KMS-11 (cell line): Measurements from ENCODE around the gene ARFGEF3.

Source experiments
- H2AFZ ChIP-seq: fragments of 200-600 bp; sonication (generic); 2 replicates; pipeline ENCODE4 v1.6.1; 2016; ENCODE audit warnings: antibody characterized with exemption, mixed run types, low read depth
- H3K27ac ChIP-seq: fragments of 200-600 bp; sonication (generic); 2 replicates; pipeline ENCODE4 v1.6.1; 2016; ENCODE audit warnings: mild to moderate bottlenecking, mixed run types
- H3K27me3 ChIP-seq: fragments of 200-600 bp; sonication (generic); 2 replicates; pipeline ENCODE4 v1.6.1; 2017; ENCODE audit warnings: mild to moderate bottlenecking, low read depth, mixed run types, moderate library complexity; ENCODE audit not compliant: insufficient read depth
- H3K36me3 ChIP-seq: fragments of 200-600 bp; sonication (generic); 2 replicates; pipeline ENCODE4 v1.6.1; 2017; ENCODE audit warnings: mild to moderate bottlenecking, mixed run types; ENCODE audit not compliant: insufficient read depth
- H3K4me1 ChIP-seq: fragments of 200-600 bp; sonication (generic); 2 replicates; pipeline ENCODE4 v1.6.1; 2016; ENCODE audit warnings: mild to moderate bottlenecking, low read depth, mixed run types; ENCODE audit not compliant: poor library complexity, severe bottlenecking
- H3K4me2 ChIP-seq: fragments of 200-600 bp; sonication (generic); 2 replicates; pipeline ENCODE4 v1.7.0; 2016; ENCODE audit warnings: mild to moderate bottlenecking, mixed run types
- H3K4me3 ChIP-seq: fragments of 200-600 bp; sonication (generic); IDR thresholded peaks from 2 replicates; pipeline ENCODE4 v1.6.1; 2017; ENCODE audit warnings: low read depth, low read length, mixed read lengths; ENCODE audit not compliant: insufficient read depth
- H3K79me2 ChIP-seq: fragments of 200-600 bp; sonication (generic); 2 replicates; pipeline ENCODE4 v1.6.1; 2016; ENCODE audit warnings: low read depth, mixed run types; ENCODE audit not compliant: insufficient read depth
- H3K9ac ChIP-seq: fragments of 200-600 bp; sonication (generic); 2 replicates; pipeline ENCODE4 v1.6.1; 2016; ENCODE audit warnings: mild to moderate bottlenecking, mixed run types
- H4K20me1 ChIP-seq: fragments of 200-600 bp; sonication (generic); 2 replicates; pipeline ENCODE4 v1.6.1; 2016; ENCODE audit warnings: mild to moderate bottlenecking, mixed run types; ENCODE audit not compliant: insufficient read depth
- TF ChIP-seq, protein P1 (sequence below): fragments of 200-600 bp; sonication (generic); conservative IDR thresholded peaks from 2 replicates; pipeline ENCODE4 v1.6.1; 2017; ENCODE audit warnings: low read depth, mild to moderate bottlenecking, antibody characterized with exemption, low read length, moderate library complexity, mixed read lengths

The ARFGEF3 gene

DNA sequence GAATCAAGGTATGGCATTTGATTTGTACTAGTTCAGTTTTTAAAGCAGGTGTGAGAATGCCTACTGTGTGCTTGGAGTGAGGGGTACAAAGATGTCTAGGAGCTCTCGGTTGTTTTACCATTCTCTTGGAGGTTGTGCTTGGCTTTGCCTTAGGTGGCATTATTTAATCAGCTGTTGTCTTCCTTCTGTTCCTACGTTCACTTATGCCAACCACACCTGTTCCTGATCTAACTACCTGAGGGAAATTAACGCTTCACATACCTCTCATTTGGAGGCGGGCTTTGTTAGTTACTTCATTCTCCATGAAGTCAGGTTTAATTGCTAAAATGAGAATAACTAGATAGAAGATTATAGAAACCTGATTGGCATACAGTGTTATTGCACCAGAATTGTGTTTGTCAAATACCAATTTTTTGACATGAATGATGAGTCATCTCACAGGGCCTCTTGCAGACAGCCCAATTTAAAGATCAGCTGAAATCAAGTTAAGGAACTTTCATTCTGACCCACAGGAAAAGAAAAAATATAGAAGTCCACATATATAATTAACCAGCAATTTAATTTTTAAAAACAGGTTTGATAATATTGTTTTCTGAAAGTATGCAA lies 81.4 kb downstream of the ARFGEF3 start:
- no peaks in the 10 kb centered on the region for H4K20me1 ChIP-seq
- H3K27ac ChIP-seq, result no peak overlapping the region
- H3K9ac ChIP-seq, result no peak overlapping the region
- H2AFZ ChIP-seq, result no peak overlapping the region
- no peaks in the 10 kb centered on the region for H3K4me1 ChIP-seq
- TF ChIP-seq, protein P1, sequence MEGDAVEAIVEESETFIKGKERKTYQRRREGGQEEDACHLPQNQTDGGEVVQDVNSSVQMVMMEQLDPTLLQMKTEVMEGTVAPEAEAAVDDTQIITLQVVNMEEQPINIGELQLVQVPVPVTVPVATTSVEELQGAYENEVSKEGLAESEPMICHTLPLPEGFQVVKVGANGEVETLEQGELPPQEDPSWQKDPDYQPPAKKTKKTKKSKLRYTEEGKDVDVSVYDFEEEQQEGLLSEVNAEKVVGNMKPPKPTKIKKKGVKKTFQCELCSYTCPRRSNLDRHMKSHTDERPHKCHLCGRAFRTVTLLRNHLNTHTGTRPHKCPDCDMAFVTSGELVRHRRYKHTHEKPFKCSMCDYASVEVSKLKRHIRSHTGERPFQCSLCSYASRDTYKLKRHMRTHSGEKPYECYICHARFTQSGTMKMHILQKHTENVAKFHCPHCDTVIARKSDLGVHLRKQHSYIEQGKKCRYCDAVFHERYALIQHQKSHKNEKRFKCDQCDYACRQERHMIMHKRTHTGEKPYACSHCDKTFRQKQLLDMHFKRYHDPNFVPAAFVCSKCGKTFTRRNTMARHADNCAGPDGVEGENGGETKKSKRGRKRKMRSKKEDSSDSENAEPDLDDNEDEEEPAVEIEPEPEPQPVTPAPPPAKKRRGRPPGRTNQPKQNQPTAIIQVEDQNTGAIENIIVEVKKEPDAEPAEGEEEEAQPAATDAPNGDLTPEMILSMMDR, result no peak
- H3K4me3 ChIP-seq, result no peak overlapping the region
- no peaks in the 10 kb centered on the region for H3K79me2 ChIP-seq
- no peaks in the 10 kb centered on the region for H3K27me3 ChIP-seq
- H3K4me2 ChIP-seq, result no peak overlapping the region
- H3K36me3 ChIP-seq, result no peaks in the 10 kb centered on the region

DNA sequence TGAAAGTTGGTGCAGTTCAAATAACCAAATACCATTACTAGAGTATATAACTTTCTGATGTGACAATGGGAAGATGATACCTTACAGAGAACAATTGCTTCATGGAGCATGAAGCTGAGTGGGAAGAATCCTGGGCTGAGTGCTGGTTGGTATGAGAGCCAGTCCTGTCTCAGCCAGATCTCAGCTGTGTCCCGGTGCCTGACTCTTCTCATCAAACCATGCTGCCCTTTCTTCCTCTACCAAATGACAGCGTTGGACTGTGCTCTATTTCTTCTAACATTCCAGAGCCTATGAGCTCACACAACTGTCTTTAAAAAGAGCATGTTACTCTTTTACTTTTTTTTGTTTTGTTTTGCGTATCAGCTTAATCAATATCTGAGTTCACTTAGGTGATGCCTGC lies 84.0 kb downstream of the ARFGEF3 start:
- Histone ChIP-seq H4K20me1 (no peaks in the 10 kb centered on the region), H3K27ac (no peak overlapping the region), H3K27me3 (no peaks in the 10 kb centered on the region), H3K4me3 (no peak overlapping the region), H3K4me1 (no peaks in the 10 kb centered on the region), H3K36me3 (no peaks in the 10 kb centered on the region), H3K4me2 (no peak overlapping the region), H3K9ac (no peak overlapping the region), H2AFZ (no peak overlapping the region), H3K79me2 (no peaks in the 10 kb centered on the region)
- TF ChIP-seq, protein P1, result no peak

DNA sequence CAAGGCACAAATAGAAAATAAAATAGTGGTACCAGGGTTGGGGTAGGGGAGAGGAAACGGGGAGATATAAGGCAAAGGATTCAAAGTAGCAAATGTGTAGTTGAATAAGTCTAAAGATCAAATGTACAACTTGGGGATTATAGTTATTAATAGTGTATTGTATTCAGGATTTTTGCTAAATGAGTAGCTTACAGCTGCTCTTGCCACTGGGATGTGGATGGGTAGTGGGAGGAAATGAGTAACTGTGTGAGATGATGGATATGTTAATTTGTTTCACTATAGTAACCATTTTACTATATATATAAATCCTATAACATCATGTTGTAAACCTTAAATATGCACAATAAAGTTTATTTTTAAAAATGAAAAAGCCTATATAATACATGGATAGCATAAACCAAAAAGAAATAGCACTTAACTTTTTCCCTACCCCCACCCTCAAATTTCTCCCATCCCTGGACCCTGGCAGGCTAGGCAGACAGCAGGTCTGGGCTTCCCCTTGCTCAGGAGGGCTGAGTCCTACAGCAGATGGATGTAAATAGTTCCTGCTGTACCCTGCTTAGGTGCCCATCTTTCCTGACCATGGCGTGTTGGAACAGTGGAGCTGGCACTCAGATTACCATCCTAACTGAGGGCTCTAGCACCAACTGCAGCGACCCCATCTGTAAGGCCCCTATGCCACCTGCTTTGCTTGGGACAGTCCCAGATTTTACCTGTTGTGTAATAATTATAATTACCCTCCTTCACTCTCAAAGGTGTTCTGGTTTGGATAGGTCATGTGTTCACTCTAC lies 85.1 kb downstream of the ARFGEF3 start:
- TF ChIP-seq, protein P1, result no peak
- Histone ChIP-seq H2AFZ (no peak overlapping the region), H3K4me2 (no peak overlapping the region), H3K27ac (no peak overlapping the region), H3K4me1 (no peaks in the 10 kb centered on the region), H3K79me2 (no peaks in the 10 kb centered on the region), H3K9ac (no peak overlapping the region), H3K36me3 (no peaks in the 10 kb centered on the region), H3K4me3 (no peak overlapping the region), H3K27me3 (no peaks in the 10 kb centered on the region), H4K20me1 (no peaks in the 10 kb centered on the region)

DNA sequence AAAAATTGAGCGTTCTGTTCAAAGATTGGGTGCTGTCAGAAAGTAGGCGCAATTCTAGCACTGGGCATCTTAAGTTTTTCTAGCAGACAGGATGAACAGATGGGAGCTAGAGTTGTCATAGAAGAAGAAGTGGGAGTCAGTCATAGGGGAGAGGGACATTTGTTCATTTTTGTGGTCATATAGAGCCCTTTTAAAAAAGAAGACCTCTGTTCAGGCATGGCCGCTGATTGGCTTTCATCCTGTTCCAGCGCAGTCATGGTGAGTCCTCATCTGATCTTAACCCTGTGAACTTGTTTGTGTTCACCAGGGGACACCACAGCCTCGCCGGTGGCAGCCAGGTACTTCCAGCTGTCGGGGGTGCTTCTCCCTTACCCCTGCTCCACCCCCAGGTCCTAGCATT lies 86.3 kb downstream of the ARFGEF3 start:
- TF ChIP-seq, protein P1, result no peak
- Histone ChIP-seq H3K9ac (no peak overlapping the region), H3K4me2 (no peak overlapping the region), H4K20me1 (no peaks in the 10 kb centered on the region), H3K27ac (no peak overlapping the region), H3K4me3 (no peak overlapping the region), H3K4me1 (no peaks in the 10 kb centered on the region), H3K79me2 (no peaks in the 10 kb centered on the region), H3K36me3 (no peaks in the 10 kb centered on the region), H3K27me3 (no peaks in the 10 kb centered on the region), H2AFZ (no peak overlapping the region)
